CD14-positive monocyte (primary cell): ENCODE data around the gene NCMAP. TPM values are rescaled to one million over a fixed set of nuclear protein-coding genes. Genes with fewer than 3 reads are reported as not detected.
A peak's percentile ranks its signal among the peaks of the same experiment; 100 is the strongest.
"Not testable (repeated sequence)": the region's sequence is repeated elsewhere in the genome, so short reads cannot be mapped to it uniquely, and the experiment has no call there.

Experiments
- DNase-seq, 3 donors: peaks; one replicate each; pipeline ENCODE4 v3.0.0-alpha.2; 2011 to 2022
- H2AFZ ChIP-seq: 2 replicates; pipeline ENCODE4 v1.6.0; 2012; ENCODE audit warnings: mild to moderate bottlenecking, low read depth, low read length, inconsistent platforms; ENCODE audit not compliant: insufficient read depth, poor library complexity, severe bottlenecking
- H3K27ac ChIP-seq, 2 donors: 1 replicate in 1 of 2; 2 replicates in 1 of 2; pipeline ENCODE4 v1.5.1; 2012 to 2013; ENCODE audit warnings: low read length in 2 of 2, control low read depth in 1 of 2, inconsistent platforms in 1 of 2, low read depth in 1 of 2, mild to moderate bottlenecking in 1 of 2
- H3K27me3 ChIP-seq, 2 donors: one replicate each; pipeline versions ENCODE4 v1.6.0 to v1.6.1; 2011 to 2013; ENCODE audit warnings: low read length in 2 of 2; ENCODE audit not compliant: control insufficient read depth in 2 of 2, insufficient read depth in 2 of 2
- H3K36me3 ChIP-seq, 2 donors: replicated peaks in 1 of 2; 1 replicate in 1 of 2; 2 replicates in 1 of 2; pipeline versions ENCODE4 v1.5.1 to v1.6.1; 2012 to 2013; ENCODE audit warnings: low read length in 2 of 2, control low read depth in 1 of 2, inconsistent platforms in 1 of 2, mild to moderate bottlenecking in 1 of 2; ENCODE audit not compliant: insufficient read depth in 2 of 2, control insufficient read depth in 1 of 2
- H3K4me1 ChIP-seq, 2 donors: 1 replicate in 1 of 2; 2 replicates in 1 of 2; pipeline versions ENCODE4 v1.5.1 to v1.6.1; 2012 to 2013; ENCODE audit warnings: low read length in 2 of 2, control low read depth in 1 of 2, inconsistent platforms in 1 of 2, mild to moderate bottlenecking in 1 of 2, moderate library complexity in 1 of 2; ENCODE audit not compliant: insufficient read depth in 2 of 2, control insufficient read depth in 1 of 2
- H3K4me2 ChIP-seq: replicated peaks from 2 replicates; pipeline ENCODE3; 2012; ENCODE audit warnings: low read length, moderate library complexity, mild to moderate bottlenecking; ENCODE audit not compliant: poor library complexity, severe bottlenecking; ENCODE audit errors: extremely low read depth
- H3K4me3 ChIP-seq, 3 experiments: fragments of 200-600 bp in 1 of 3; sonication (generic) in 1 of 3; replicated peaks in 1 of 3; 1 replicate in 2 of 3; 2 replicates in 1 of 3; pipeline ENCODE4 v1.5.1; 2011 to 2013; ENCODE audit warnings: low read length in 3 of 3, mild to moderate bottlenecking in 3 of 3, control low read depth in 2 of 3, low read depth in 2 of 3, inconsistent platforms in 1 of 3, moderate library complexity in 1 of 3
- H3K79me2 ChIP-seq: 2 replicates; pipeline ENCODE4 v1.6.0; 2012; ENCODE audit warnings: mild to moderate bottlenecking, control low read depth, inconsistent platforms, low read length, moderate library complexity; ENCODE audit not compliant: insufficient read depth
- H3K9ac ChIP-seq: 2 replicates; pipeline ENCODE4 v1.6.0; 2017; ENCODE audit warnings: low read length, mild to moderate bottlenecking; ENCODE audit not compliant: insufficient read depth, poor library complexity, severe bottlenecking
- H3K9me3 ChIP-seq, 2 donors: replicated peaks in 1 of 2; 1 replicate in 1 of 2; 2 replicates in 1 of 2; pipeline versions ENCODE4 v1.5.1 to v1.6.1; 2012 to 2013; ENCODE audit warnings: low read length in 2 of 2, control low read depth in 1 of 2; ENCODE audit not compliant: control insufficient read depth in 1 of 2, insufficient read depth in 1 of 2
- H4K20me1 ChIP-seq: 2 replicates; pipeline ENCODE4 v1.6.0; 2012; ENCODE audit warnings: mild to moderate bottlenecking, low read length, control low read depth, moderate library complexity; ENCODE audit not compliant: insufficient read depth
- H3K27ac Mint-ChIP-seq, 7 donors: one replicate each; pipeline ENCODE4 v1.8.0; 2020; ENCODE audit warnings: mild to moderate bottlenecking in 7 of 7, mixed read lengths in 7 of 7, moderate library complexity in 6 of 7, inconsistent platforms in 2 of 7
- H3K27me3 Mint-ChIP-seq, 3 donors: one replicate each; pipeline ENCODE4 v1.8.0; 2021 to 2022; ENCODE audit warnings: low read depth in 3 of 3, mild to moderate bottlenecking in 3 of 3, mixed read lengths in 3 of 3, moderate library complexity in 3 of 3, inconsistent platforms in 1 of 3
- H3K36me3 Mint-ChIP-seq, 2 donors: one replicate each; pipeline ENCODE4 v1.8.0; 2020; ENCODE audit warnings: mixed read lengths in 2 of 2, inconsistent platforms in 1 of 2, mild to moderate bottlenecking in 1 of 2
- H3K4me1 Mint-ChIP-seq: one replicate; pipeline ENCODE4 v1.8.0; 2020; ENCODE audit warnings: mild to moderate bottlenecking, mixed read lengths
- H3K4me3 Mint-ChIP-seq, 2 donors: one replicate each; pipeline ENCODE4 v1.8.0; 2020; ENCODE audit warnings: mild to moderate bottlenecking in 2 of 2, mixed read lengths in 2 of 2, moderate library complexity in 1 of 2
- H3K9me3 Mint-ChIP-seq, 7 donors: one replicate each; pipeline ENCODE4 v1.8.0; 2020 to 2022; ENCODE audit warnings: mixed read lengths in 7 of 7, mild to moderate bottlenecking in 6 of 7, moderate library complexity in 6 of 7, inconsistent platforms in 2 of 7
- CTCF ChIP-seq: fragments of 200-600 bp; IDR thresholded peaks from one replicate; pipeline ENCODE4 v1.8.0; 2022; ENCODE audit warnings: antibody characterized with exemption, mild to moderate bottlenecking
- WGBS: methylation state at CpG from one replicate; pipeline ENCODE4 v1.1.5; 2013; ENCODE audit warnings: missing lambda C conversion rate; ENCODE audit not compliant: insufficient coverage; 5-methylcytosine and 5-hydroxymethylcytosine counted together
- intact Hi-C, 2 donors: fragments of 100-400 bp; cut with micrococcal nuclease; formaldehyde crosslinking; loops; one replicate each; pipeline versions ENCODE4 v1.15.0 to v1.15.1; 2023
- polyA plus RNA-seq, 3 donors: library from polyadenylated mRNA; depleted of rRNA in 1 of 3; unstranded in 2 of 3; stranded (reverse) in 1 of 3; fragments of 300-500 nt in 2 of 3; fragments of >200 nt in 1 of 3; fragmentation: Illumina TruSeq in 2 of 3; gene quantifications; 1 replicate in 2 of 3; 2 replicates in 1 of 3; pipeline ENCODE4 v1.2.3, GENCODE V29; 2012 to 2021

NCMAP gene
- polyA plus RNA-seq, 3 donors, result not detected

- H3K36me3 Mint-ChIP-seq, result peaks cover 31 to 38% of the 10 kb centered on the region in 2 donors
- H3K27me3 Mint-ChIP-seq, result no peaks in the 10 kb centered on the region
- no peak for DNase-seq
- peaks cover 5% of the 10 kb centered on the region for H3K4me1 Mint-ChIP-seq
- no peak overlapping the region for H3K4me3 Mint-ChIP-seq
- Histone ChIP-seq H3K79me2 (peaks cover 26% of the 10 kb centered on the region), H3K4me3 (no peak overlapping the region), H3K9ac (no peak overlapping the region), H4K20me1 (no peaks in the 10 kb centered on the region), H3K27me3 (no peaks in the 10 kb centered on the region), H3K4me2 (no peak overlapping the region), H2AFZ (no peak overlapping the region), H3K36me3 (peaks cover 0 to 29% of the 10 kb centered on the region in 2 donors), H3K9me3 (no peaks in the 10 kb centered on the region), H3K4me1 (no peaks in the 10 kb centered on the region), H3K27ac (no peak overlapping the region)
- WGBS, result no CpG with 5 or more reads among the region's 2 CpGs
- TF ChIP-seq CTCF, result no peak
- intact Hi-C loops, result no loop called here
- no peaks in the 10 kb centered on the region for H3K9me3 Mint-ChIP-seq
- H3K27ac Mint-ChIP-seq, result no peak overlapping the region
Measured at GRCh38 chr1:24513706-24514105, 42.2 kb upstream of the NCMAP start.

- Mint-ChIP-seq H3K4me1 (peaks cover 5% of the 10 kb centered on the region), H3K27me3 (no peaks in the 10 kb centered on the region), H3K27ac (no peak overlapping the region), H3K4me3 (no peak overlapping the region), H3K9me3 (no peaks in the 10 kb centered on the region), H3K36me3 (peaks cover 31 to 35% of the 10 kb centered on the region in 2 donors)
- Histone ChIP-seq H3K27me3 (no peaks in the 10 kb centered on the region), H3K9me3 (no peaks in the 10 kb centered on the region), H4K20me1 (no peaks in the 10 kb centered on the region), H3K4me2 (no peak overlapping the region), H3K4me3 (no peak overlapping the region), H2AFZ (no peak overlapping the region), H3K27ac (no peak overlapping the region), H3K36me3 (peaks cover 0 to 38% of the 10 kb centered on the region in 2 donors), H3K9ac (no peak overlapping the region), H3K79me2 (peaks cover 20% of the 10 kb centered on the region), H3K4me1 (no peaks in the 10 kb centered on the region)
- WGBS, result no CpG with 5 or more reads among the region's 5 CpGs
- DNase-seq, result no peak
- intact Hi-C loops, result no loop called here
- TF ChIP-seq CTCF, result no peak
Measured at GRCh38 chr1:24514946-24515345, 40.9 kb upstream of the NCMAP start.

GRCh38 chr1:24515671-24516209 lies 40.1 kb upstream of the NCMAP start:
- H3K9me3 Mint-ChIP-seq, H3K4me1 Mint-ChIP-seq, H3K27me3 ChIP-seq, H3K4me1 ChIP-seq, H3K4me3 Mint-ChIP-seq, H3K4me3 ChIP-seq, H3K27ac ChIP-seq, H4K20me1 ChIP-seq, H3K4me2 ChIP-seq, H2AFZ ChIP-seq, intact Hi-C loops, H3K27me3 Mint-ChIP-seq, DNase-seq, H3K9me3 ChIP-seq, H3K9ac ChIP-seq: not testable (repeated sequence)
- Mint-ChIP-seq H3K27ac (peak overlapping the region in 3 of 7 donors; percentile 4 to 31 (median 21)), H3K36me3 (peaks cover 35 to 40% of the 10 kb centered on the region in 2 donors)
- WGBS, result 100% methylated on average over 10 of the region's 14 CpGs
- H3K79me2 ChIP-seq, result peaks cover 17% of the 10 kb centered on the region
- peaks cover 0 to 44% of the 10 kb centered on the region in 2 donors for H3K36me3 ChIP-seq
